Superior temporal gyrus (tissue), 1 donor: ENCODE results near the gene BIN1.
A peak's percentile ranks its signal among the peaks of the same experiment; 100 is the strongest.

Source experiments
- DNase-seq: peaks from one replicate; pipeline ENCODE4 v3.0.0-alpha.2; 2016; ENCODE audit errors: extremely low spot score

Gene BIN1, protein sequence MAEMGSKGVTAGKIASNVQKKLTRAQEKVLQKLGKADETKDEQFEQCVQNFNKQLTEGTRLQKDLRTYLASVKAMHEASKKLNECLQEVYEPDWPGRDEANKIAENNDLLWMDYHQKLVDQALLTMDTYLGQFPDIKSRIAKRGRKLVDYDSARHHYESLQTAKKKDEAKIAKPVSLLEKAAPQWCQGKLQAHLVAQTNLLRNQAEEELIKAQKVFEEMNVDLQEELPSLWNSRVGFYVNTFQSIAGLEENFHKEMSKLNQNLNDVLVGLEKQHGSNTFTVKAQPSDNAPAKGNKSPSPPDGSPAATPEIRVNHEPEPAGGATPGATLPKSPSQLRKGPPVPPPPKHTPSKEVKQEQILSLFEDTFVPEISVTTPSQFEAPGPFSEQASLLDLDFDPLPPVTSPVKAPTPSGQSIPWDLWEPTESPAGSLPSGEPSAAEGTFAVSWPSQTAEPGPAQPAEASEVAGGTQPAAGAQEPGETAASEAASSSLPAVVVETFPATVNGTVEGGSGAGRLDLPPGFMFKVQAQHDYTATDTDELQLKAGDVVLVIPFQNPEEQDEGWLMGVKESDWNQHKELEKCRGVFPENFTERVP

DNA sequence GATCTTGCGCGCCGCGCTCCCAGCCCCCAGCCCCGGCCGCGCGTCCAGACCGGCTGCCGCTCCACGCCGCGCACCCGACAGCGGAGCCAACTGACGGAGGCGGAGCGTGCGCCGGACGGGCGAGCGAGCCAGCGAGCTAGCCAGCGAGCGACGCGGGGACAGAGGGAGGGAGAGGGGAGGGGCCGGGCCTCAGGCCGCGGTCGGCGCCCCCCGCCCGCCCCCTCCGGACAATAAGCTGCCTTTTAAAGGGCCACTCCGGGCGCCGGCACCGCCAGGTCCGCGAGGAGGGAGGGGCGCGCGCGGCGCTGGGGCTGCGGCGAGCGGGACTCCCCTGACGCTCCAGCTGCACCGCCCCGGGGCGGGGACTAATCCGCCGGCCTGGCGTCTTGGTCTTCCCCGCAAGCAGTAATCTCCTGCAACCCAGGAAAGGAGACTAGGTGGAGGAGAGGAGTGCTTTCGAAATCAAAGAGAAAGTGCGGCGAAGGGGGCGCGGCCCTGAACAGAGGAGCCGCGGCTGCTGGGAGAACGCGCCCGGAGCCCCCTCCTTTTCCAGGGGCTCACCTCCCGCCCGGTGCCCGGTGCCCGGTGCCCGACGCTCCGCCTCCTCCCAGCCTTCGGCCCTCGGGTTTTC lies at the start of gene BIN1:
BIN1 (minus strand) TSS at position 164 of the 631 bp plus-strand sequence. CDS start 211 bp downstream, outside the sequence.
- DNase-seq = peak; percentile 94

DNA sequence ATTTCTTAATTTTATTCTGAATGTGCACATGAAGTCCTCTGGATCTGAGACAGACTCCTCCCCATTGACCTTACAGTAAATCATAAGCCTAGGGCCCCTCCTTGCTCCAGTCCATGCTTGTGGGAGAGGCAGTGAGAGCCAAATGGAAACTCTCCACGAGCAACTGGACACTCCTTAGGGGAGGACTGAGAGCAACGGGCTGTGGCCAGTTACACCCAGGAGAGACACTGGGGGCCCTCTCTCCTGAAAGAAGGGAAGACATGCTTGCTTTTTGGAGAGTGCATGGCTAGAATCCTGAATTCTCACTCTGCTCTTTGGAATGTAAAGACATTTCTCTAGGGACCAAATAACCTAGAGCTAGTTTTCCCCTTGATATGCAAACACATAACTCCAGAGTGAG lies 49.0 kb upstream of the BIN1 start:
- no peak for DNase-seq

DNA sequence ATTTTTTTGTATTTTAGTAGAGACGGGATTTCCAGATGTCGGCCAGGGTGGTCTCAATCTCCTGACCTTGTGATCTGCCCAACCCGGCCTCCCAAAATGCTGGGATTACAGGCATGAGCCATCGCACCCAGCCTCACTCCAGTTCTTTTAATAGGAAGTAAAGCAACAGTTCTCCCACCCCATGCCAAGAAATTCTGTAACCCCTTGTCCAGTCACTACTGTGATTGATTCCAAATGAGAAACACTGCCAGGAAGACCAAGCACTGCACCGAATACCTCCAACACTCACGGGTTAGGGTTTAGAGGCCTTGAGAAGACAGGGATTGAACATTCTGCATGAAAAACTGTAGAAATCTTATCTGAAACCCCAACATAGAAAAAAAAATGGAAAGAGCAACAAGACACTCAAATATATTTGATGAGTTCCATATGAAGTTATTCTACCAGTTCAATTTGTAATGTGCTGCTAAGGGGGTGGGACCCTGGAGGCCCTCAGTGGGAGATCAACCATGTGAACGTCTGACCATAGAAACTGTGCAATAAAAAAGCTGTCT lies 48.2 kb upstream of the BIN1 start:
- DNase-seq = no peak

DNA sequence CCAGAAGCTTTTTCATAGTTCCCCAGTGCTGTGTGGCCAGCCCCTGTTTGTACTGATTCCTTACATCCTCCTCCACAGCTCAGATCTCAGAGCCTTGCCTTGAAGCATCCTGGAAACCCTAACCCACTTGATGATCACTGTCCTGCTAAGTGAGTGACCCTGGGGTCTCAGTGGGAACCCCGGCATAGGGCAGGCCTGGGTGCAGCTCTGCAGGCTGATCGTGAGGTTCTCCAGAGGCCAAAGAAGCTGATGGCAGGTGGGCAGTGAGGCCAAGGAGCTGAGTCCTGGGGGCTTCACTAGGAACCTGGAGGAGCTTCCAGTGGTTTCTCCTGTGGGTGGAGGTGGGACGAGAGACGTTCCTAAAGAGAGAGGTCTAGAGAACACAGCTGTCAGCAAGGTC lies 47.4 kb upstream of the BIN1 start:
- no peak for DNase-seq

DNA sequence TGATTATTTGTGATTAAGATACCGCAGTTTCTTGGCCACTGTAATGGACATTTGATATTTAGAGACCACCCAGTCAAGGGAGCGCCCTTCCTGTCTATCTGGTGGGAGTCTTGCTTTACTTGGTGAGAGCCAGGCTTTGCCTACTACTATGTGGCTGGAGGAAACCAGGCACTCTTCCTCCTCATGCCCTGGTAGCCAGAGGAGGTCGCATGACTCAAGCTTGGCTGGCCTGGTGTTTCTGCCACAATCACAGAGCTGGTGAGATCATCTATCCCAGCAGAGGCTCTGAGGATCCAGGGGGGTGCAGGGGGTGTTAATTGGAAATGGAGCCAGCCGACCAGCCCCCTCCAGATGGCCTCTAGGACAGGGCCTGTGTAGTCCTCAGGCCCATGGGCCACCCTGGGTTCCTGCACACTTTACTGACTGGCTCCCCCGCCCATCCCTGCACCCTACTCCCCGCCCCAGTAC lies 46.8 kb upstream of the BIN1 start:
- peak; percentile 79 for DNase-seq

DNA sequence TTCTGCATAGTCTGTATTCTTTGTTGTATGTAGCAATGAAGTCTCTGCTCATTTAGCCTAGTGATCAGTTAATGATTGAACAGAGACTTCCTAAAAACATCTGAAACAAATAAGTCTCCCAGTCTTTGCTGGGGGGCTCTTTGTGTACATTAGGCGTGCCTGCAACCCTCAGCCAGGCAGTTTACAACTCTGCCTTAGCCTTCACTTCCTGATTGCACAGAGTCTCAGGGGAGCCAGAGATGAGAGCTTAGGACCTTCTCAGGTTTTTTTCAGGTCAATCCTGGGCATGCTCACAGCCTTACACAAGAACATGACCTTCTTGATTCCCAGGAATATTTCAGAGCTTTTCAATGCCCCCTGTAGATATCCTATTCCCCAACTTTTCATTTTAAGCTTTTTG lies 44.0 kb upstream of the BIN1 start:
- DNase-seq = no peak

DNA sequence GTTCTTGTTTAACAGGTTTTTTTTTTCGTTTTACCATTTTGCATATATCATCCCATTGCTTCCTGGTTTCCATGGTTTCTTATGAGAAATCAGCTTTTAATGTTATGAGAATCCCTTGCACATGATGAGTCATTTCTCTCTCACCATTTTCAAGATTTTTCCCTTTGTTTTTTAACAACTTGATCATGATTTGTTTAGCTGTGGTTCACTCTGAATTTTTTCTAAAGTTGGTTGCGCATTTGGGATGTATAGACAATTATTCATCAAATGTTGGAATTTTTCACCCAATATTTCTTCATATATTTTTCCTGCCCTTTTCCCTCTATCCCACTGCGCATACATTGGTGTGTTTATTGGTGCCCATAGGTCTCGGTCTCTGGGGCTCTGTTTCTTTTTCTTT lies 42.4 kb upstream of the BIN1 start:
- no peak for DNase-seq

DNA sequence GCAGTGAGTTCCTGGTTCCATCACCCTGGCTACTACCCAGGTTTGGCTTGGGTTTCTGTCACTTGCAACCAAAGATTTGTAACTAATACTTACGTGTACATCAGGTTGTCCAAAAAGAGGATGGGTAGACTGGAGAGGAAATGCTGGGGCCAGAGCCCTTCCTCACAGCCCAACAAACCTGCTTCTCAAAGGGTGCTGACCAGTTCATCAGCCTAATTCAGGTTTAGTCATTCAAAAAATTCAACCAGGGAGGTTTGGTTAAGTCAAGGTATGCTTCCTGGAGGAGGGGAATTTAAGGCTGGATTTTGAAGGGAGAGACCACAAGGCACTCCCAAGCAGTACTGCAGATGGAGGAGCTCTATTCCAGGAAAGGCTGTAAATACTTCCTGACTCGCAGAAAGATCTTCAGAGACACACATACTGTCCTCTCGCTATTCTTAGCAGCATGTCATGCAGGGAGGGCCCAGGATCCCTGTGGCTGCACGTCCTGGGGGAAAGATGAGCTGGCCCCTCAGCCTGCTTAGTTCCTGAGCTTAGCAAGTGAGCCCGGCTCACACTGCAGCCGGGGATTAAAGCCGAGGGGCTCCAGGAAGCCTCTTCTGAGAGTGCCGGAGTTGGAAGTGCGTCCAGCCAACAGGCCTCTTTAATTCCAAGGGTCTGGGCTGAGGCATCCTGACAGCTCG lies 40.0 kb upstream of the BIN1 start:
- no peak for DNase-seq

DNA sequence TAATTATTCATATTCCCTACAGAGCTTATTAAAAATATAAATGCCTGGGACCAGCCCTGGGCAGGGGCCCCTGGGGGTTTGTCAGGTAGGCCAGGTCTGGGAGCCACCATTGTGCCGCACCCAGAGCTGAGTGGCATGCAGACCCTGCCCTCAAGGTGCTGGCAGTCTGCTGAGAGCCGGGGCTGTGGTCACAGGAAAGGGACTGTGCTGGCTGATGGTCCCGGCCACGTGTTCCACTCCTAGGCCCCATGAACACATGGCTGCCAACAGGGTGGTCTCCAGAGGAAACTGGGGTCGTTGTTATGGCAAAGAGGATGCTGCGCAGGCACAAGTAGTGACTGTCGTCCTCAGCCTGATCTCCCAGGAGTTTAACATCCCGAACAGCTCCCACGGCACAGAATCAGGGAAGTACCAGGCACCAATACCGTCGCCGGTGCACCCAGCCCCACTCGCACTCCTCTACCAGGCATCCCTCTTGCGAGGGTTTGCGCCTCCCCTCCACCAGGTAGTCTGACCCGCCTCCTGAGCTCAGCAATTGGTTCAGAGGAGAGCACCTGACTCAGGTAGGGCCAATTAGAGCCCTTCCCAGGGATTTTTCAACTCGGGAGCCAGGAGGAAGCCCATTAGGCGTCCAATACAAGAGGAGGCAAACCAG lies 39.2 kb upstream of the BIN1 start:
- DNase-seq = no peak

DNA sequence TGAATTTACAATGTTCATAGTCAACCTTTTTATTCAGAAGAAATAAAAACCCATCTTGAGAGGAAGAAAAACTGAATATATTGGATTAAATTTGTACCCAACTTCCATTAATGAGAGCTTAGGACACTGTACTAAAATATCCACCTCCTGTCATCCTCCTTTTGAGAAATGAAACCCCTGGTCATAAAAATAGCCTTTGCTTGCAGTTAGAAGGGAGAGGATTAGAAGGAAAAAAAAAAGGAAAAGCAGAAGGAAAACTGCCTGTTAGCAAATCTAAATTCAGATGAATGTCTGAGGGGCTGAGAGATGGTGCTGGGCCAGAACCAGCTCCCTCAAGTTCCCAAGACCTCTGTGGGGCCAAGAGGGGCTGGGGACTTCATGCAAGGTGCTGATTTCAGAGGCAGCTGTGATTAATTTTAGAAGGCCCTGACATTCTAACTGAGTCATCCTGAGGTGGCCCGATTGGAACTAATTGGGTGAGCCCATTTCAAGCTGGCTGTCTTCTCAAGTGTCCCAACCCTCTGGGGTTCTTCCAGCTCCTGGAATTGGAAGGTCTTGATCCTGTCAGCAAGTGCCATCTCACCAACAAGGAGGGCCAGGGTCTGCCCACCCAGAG lies 38.4 kb upstream of the BIN1 start:
- DNase-seq = peak; percentile 54

DNA sequence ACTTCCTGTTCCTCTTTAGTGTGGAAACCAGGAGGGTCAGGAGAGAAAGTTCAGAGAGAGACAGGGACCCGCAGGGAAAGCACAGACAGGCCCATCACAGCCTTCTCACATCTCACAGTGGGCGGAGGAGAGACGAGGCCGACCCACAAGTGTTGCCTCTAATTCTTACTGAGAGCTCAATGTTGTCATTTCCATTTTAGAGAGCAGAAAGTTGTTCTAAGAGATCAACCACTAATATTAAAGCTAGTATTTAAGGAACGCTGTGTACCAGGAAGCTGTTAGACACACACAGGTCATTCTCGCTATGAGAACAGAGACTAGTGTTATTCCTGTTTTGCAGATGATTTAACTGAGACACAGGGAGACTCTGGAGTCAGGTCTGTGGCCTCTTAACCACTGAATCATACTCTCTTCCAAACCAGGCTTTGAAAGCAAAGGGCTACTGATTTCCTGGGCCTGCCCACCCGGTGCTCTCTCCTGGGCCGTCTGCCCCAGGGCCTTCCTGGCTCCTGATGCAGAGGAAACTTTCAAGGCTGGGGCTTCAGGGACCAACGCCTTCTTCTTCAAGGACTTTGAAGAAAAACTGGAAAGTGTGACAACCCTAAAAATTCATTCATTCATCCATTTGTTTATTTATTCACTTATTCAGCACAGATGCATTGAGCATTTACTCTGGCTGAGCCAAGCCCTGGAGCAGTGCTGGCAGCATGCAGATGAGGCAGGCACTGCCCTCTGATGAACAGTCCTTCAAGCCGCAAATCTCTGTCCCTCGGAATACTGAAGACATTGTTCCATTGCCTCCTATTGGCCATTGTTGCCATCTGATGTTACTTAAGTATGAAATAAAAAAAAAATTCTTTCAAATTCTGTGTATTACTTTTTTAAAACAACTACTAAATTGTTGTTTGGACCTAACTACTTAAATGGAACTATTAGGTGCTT lies 37.2 kb upstream of the BIN1 start:
- peak; percentile 94 for DNase-seq

DNA sequence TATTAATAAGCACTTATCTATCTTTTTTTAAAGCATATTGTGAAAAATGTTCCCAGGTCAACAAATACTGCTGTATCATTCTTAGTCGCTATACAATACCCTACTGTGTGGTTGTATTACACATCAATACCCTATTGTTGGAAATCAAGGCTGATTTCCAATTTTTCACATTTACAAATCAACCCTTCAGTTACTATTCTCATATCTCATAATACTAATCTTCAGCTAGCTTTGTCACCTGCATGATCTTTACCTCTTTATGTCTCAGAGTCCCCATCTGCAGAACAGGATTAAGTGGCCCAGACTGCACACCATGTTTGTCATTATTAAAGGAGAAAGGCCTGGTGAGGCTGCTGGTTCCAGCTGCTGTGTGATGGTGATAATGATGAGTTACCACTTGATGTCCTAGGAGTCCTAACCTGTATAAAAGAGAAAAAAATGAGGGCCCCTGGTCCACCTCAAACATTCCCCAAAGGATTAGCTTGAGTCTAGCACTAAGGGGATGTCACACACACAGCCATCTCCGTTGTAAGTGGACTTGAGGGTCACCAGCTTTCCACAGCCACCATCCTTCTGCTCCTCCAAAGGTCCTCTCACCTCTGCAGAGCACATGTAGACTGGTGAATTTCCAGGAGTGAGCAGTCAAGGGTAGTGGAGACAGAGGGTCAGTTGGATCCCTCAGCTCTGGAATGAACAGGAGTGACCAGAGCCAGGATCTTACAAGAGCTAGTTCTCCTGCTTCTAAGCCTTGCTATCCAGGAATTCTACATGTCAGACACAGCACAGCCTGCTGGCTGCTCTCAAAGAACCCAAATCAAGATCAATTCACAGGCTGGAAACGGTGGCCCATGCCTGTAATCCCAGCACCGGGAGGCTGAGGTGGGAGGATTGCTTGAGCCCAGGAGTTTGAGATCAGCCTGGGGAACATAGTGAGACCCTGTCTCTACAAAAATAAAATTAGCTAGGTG lies 36.0 kb upstream of the BIN1 start:
- peak; percentile 88 for DNase-seq

DNA sequence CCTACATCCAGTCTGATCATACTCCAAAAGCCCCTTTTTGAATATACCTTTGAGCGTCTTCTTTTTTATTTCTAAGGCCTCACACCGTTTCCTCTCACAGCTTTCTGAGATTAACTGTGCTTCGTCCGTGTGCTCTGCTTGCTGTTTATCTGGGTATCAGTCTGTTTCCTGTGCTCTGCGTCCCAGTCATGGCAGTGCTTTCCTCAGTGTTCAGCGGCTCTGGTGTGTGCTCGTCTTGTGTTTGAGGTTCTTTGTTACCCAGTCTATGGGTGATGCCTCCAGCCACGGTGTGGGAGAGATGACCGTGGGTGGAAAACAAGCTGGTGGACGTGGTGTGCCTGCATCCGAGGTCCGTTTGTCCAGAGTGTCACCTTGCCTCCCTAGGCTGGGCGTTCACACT lies 33.6 kb upstream of the BIN1 start:
- peak; percentile 62 for DNase-seq

DNA sequence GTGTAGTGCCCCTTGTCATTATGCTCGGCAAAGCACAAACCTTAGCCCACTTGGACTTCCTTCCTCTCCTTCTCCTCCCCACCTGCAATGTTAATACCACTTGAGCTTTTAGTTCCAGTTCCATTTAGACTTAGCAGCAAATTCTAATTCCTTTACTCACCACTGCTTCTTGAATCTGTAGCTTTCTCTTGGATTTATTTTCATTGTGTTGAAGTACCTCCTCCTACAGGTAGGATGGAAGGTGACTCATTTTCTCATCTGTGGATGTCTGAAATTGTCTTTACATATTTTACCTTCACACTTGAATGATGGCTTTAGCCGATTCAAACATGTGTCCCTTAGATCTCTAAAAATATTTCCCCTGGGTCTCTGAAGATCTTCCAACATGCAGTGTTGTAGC lies 32.8 kb upstream of the BIN1 start:
- DNase-seq = no peak

DNA sequence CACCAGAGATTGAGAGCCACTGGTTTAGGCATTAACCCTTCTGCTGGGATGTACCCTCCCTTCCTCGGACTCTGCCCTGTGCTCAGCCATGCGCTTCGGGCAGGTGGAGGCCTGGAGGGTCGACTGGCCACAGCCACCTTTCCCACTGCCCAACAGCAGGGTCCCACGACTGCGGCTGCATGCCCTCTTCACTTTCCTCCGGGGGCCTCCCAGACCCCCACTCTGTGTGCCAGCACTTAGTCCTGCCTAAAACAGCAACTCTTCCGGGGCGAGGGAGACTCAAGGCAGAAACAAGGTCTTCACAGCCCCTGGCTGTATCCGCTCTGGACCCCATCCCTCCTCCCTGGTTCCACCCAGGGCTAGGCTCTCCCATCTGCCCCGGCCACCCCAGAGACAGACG lies 31.3 kb upstream of the BIN1 start:
- no peak for DNase-seq

DNA sequence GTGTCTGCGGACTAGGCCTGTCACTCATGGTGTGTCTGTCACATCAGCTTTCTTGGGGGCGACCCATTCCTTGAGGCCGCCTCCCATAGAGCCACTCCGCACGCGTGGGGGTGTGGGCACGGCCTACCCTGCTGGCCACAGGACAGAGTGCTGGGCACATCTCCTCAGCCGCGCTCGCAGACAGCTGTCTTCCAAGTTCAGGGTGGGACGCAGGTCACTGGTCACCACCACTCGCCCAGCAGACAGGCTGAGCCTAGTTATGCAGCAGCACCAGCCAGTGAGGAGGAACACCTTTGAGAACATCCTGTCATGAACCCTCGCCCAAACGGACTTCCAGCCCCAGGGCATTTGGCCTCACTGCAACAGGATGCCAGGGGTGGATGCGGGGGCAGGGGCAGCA lies 30.8 kb upstream of the BIN1 start:
- DNase-seq = no peak

DNA sequence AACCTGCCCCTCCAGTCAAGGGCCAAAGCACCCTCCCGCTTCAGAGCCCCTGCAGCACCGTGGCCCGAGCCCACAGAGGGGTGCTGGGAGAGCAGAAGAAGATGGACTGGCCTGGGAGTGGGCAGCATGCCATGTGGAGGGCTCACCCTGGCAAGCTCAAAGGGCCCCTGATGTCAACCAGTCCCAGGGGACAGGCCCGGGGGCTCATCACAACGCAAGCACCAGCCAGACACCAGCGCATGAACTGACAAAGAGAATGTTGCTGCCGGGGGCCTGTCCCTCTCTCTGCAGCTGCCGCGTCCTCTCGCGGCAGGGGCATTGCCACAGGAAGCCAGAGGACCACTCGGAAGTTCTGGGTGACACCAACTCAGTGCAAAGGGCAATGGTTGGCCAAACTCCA lies 30.3 kb upstream of the BIN1 start:
- no peak for DNase-seq
